DMS114 treated with DMSO at 0.1 percent for 48 hours (cell line): ENCODE results near the gene ZMAT5.

Source experiments
- DNase-seq: peaks from one replicate; lab custom pipeline; 2025; ENCODE audit not compliant: unreplicated experiment; lab: John Stamatoyannopoulos, UW

Gene ZMAT5, protein sequence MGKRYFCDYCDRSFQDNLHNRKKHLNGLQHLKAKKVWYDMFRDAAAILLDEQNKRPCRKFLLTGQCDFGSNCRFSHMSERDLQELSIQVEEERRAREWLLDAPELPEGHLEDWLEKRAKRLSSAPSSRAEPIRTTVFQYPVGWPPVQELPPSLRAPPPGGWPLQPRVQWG

DNA sequence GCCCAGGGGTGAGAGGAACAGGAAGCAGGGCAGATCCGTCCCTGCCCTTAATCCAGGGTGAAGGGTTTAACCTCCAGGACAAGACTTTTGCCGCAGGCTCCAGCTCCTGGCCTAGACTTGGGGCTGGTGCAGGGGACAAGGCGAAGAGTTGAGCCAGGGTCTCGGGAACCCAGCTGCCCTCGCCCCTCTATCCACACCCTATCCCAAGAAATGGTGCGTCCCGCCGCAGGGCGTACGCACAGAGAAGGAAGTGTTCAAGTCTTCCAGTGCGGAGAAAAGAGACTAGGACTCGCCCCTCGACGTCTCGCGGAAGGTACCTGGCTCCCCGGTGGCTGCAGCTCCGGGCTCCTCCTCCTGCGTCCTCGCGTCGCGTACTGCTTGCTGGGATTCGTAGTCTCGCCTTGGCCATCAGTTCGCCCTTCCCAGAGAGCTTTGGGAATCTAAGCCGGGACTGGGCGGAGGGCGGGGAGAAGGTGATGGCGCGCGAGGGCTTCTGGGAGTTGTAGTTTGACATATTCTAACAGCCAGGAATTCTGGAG lies at the start of gene ZMAT5:
Gene ZMAT5, minus strand, starts transcription at position 376 of the 539 bp plus-strand sequence. CDS start 18,463 bp downstream, outside the sequence.
- peak; percentile 92 for DNase-seq

DNA sequence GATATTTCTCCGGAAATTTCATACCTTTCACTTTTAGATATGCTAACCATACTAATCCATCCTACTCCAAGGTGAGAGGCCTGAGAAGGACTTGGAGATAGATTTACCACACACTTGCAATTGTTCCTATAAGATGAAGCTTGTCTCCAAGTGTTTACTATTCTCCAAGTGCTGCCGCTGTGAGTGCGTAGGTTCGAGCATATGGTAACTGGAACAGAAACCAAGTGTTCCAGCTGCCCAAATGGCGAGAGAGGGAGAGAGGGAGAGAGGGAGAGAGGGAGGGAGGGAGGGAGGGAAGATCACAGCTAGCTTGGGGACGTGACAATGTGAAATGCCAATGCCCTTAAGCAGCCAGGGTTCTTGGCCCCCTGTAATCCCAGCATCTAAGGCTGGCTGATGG lies 49.7 kb upstream of the ZMAT5 start:
- DNase-seq = no peak

GRCh38 chr22:29816128-29816527 lies 49.3 kb upstream of the ZMAT5 start:
- DNase-seq = no peak

- no peak for DNase-seq
Measured at GRCh38 chr22:29815580-29815979, 48.8 kb upstream of the ZMAT5 start.

DNA sequence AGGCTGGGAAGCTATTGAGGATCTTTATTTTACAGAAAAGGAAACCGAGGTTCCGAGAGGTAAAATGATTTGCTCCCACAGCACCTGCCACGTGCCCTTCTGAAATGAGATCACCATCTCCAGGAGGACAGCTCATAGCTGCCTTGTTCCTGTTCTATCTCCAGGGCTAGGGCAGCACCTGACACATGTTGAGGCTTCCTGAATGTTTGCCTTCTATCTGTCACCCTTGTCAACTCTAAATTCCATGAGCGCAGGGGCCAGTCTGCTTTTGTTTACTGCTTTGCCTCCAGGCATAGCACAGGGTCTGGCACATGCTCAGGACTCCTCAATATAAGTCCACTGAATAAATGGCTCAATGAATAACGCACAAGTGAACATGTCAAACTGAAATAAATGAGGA lies 47.2 kb upstream of the ZMAT5 start:
- DNase-seq = no peak

DNA sequence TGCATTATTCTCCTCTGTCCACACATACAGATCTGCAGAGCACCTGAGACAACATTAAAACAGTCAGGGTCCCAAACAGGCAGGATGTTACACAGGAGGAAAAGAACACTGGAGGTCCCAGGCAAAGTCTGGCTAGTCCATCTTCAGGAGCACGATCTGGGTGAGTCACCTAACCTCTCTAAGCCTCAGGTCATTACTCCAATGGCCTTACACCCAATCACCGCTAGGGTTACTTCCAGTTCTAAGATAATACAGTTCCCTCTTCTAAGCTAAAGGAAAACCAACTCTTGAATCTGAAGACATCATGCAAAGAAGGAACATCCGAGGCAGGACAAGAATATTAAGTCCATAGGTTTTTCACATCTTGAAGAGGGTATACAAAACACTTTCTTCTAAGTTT lies 46.8 kb upstream of the ZMAT5 start:
- no peak for DNase-seq

- no peak for DNase-seq
Measured at GRCh38 chr22:29813126-29813525, 46.3 kb upstream of the ZMAT5 start.

- DNase-seq = no peak
Measured at GRCh38 chr22:29811377-29811776, 44.6 kb upstream of the ZMAT5 start.

DNA sequence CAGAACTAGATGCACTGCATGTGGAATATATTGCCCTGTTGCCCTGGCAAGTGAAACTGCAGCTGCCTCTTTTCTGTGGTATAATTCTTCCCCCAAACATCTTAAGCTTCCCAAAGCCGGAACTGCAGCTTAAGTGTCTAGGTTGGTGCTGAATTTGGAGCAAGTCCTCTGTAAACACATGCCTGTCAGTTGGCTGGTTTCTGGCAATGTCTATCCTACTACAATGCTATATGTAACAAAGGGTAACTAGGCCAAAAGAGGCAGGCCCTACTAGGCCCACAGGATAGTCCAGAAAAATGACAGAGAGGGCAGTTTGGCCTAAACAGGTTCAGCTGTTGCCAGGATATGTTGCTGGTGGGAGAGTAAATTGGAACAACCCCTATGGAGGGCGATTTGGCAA lies 43.4 kb upstream of the ZMAT5 start:
- no peak for DNase-seq

DNA sequence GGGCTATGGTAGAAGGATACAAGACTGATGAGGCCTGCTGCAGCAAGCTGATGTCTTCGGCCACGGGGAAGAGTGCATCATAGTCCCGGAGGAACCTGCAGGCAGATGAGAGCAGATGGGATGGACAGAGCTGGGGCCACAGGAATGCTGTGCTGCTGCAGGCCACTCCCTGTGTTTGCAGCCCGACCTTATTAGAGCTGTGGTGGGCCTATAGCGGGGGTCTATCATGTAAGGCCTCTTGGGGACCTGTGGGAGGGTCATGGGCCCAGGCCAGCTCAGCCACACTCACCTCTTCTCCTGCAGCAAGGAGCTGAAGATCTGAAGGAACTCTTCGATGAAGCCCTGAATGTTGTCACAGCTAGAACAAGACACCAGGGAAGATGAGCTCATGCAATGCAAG lies 39.4 kb upstream of the ZMAT5 start:
- no peak for DNase-seq

- DNase-seq = no peak
Measured at GRCh38 chr22:29804985-29805384, 38.2 kb upstream of the ZMAT5 start.

- DNase-seq = no peak
Measured at GRCh38 chr22:29803190-29803589, 36.4 kb upstream of the ZMAT5 start.

GRCh38 chr22:29801796-29802195 lies 35.0 kb upstream of the ZMAT5 start:
- DNase-seq = no peak

GRCh38 chr22:29801153-29801552 lies 34.3 kb upstream of the ZMAT5 start:
- no peak for DNase-seq

DNA sequence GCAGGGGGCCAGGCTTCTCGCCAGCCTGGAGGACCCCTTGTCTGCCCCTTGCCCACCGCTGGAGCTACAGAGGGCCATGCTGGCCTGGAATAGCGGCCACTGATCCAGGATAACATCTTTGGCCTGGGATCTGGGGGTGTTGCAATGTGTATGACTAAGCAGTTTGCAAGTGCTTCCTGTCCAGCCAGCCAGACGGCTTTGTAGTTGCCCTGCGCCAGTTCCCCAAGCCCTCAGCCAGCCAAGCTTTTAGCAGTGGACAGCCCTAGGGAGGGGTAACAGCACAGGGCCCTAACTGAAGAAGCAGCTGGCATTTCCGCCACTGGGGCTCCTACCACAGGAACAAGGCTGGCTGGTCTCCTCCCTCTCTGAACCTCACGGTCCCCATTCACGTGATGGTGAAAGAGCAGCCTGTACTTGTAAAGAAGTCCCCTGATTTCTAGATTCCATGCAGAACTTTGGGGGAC lies 32.4 kb upstream of the ZMAT5 start:
- DNase-seq = no peak

- no peak for DNase-seq
Measured at GRCh38 chr22:29798801-29799200, 32.0 kb upstream of the ZMAT5 start.

DNA sequence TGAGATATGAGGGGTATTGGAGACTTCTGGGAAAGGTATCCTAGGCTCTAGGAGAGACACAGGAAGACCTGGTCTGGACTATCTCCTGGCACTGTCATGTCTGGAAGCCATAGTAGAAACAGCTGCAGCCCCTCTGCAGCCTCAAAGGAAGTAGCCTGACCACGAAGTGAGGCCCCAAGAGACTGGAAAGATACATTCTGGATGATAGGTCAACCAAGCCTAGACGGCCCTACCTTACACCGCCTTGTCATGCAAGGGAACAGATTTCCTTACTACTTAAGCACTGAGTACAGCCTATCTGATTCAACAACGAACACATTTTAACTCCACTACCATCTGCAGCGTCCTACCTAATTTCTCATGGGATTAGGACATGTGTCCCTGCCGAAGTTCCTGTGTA lies 31.5 kb upstream of the ZMAT5 start:
- no peak for DNase-seq

DNA sequence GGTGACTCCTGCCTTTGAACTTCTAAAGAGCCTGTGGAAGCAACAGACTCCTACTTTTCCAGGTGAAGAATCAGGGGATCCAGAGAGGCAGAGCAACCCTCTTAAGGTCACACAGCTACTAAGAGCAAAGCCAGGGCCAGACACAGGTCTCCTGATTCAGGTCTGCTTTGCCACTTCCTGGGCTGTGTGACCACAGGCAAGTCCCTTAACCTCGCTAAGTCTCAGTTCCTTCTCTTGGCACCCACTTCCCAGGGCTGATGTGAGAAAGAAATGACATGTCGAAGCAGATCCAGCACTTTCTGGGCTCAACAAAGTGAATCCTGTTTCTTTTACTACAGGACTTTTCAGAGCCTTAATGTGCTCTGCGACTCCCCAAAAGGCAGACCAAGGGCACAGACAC lies 30.5 kb upstream of the ZMAT5 start:
- DNase-seq = no peak

GRCh38 chr22:29795663-29796062 lies 28.9 kb upstream of the ZMAT5 start:
- DNase-seq = no peak

- no peak for DNase-seq
Measured at GRCh38 chr22:29793396-29793795, 26.6 kb upstream of the ZMAT5 start.

GRCh38 chr22:29790061-29790460 lies 23.3 kb upstream of the ZMAT5 start:
- no peak for DNase-seq

DNA sequence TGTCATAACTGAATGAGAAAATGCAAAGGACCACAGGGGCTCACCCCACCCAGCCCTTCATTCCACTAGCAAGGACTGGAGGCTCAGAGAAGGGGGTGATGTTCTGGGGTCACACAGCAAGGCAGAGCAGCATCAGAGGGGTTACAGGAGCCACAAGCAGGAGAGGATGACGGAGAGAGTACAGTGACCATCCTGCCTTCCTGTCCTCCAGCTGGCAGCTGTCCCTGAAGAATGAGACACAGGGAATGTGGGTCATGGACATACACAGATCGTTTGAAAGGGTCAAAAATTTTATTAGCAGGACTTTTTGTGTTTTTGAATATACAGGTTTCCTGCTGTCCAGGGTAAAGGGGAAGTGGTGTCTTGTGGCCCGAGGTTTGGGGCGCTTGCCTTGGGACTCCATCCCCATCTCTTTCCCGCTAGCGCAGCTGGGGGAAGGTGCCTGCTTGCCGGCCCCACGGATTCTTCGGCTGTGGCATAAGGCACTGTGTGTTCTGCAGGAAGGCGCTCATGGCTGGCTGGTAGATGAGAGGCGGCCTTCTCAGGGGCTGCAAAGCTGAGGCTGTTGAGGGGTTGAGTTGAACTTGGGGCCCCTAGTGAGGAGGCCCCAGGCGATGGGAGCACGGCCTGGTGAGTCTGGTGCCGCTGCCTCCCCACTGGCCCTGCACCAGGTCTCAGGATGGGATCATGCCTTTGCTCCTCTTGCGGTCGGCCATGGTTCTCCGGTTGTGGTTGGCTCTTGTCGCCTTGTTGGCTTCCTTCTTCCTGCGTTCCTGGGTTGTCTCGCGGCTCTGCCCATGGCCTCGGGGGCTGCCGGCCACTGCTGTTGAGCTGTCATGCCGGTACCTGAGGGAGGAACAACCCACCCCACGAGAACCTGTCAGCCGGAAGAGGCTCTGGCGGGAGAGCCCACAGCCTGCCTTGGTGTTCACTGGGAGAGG lies 21.8 kb upstream of the ZMAT5 start:
- no peak for DNase-seq
